Bronchial epithelial cell (primary cell): Measurements from ENCODE around the gene LRIG1. TPM values are rescaled to one million over a fixed set of nuclear protein-coding genes. Genes with fewer than 3 reads are reported as not detected.

Experiments used
- DNase-seq: peaks from one replicate; pipeline ENCODE4 v3.0.0-alpha.2; 2010; ENCODE audit warnings: low read depth
- FAIRE-seq: peaks from 2 replicates; lab custom pipeline; 2011; peaks lifted over from hg19 to GRCh38; lab: Jason Lieb, UNC
- H3K27me3 ChIP-seq: 2 replicates; pipeline ENCODE4 v1.5.1; 2011; ENCODE audit warnings: low read length; ENCODE audit not compliant: control insufficient read depth, insufficient read depth
- H3K36me3 ChIP-seq: 2 replicates; pipeline ENCODE4 v1.5.1; 2011; ENCODE audit warnings: low read length; ENCODE audit not compliant: control insufficient read depth, insufficient read depth
- H3K4me3 ChIP-seq: 2 replicates; pipeline ENCODE4 v1.5.1; 2011; ENCODE audit warnings: mild to moderate bottlenecking, low read depth, low read length, control low read depth
- CTCF ChIP-seq: IDR thresholded peaks from 2 replicates; pipeline ENCODE4 v1.5.1; 2011; ENCODE audit warnings: mild to moderate bottlenecking, moderate library complexity, low read length, control low read depth, inconsistent platforms; ENCODE audit not compliant: insufficient read depth, severe bottlenecking
- total RNA-seq: library from RNA; depleted of rRNA; stranded (reverse); fragments of >200 nt; gene quantifications from 2 replicates; pipeline ENCODE4 v1.2.1, GENCODE V29; 2014

Gene LRIG1
- total RNA-seq, 1 donor from 2014 or later: 11.6 TPM

DNA sequence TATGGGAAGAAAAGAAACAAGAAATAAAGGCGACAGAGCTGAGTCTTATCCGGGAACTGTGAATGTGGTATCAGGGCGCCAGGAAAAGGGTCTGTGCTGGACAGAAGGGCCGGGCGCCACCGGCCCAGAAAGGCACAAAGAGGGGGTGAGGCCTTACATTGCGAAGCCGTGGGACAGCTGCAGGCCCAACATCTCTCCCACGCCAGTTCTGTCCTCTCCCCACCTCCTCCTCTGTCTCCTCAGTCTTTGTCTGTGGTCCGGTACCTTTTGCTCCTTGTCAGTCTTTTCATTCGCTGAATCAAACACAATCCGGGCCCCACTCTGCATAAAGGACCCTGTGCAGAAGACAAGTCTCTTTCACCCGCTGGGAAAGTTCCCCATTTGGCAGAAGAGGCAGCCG is 81.8 kb downstream of the LRIG1 start:
- no peak for TF ChIP-seq CTCF
- no peak for FAIRE-seq
- peaks cover 4% of the 10 kb centered on the region for H3K36me3 ChIP-seq
- no peaks in the 10 kb centered on the region for H3K27me3 ChIP-seq
- no peak for DNase-seq
- no peak overlapping the region for H3K4me3 ChIP-seq

GRCh38 chr3:66418475-66418931 is 82.3 kb downstream of the LRIG1 start:
- FAIRE-seq: peak; percentile 18
- Histone ChIP-seq H3K4me3 (no peak overlapping the region), H3K36me3 (peaks cover 4% of the 10 kb centered on the region), H3K27me3 (no peaks in the 10 kb centered on the region)
- DNase-seq: peak; percentile 40
- peak; percentile 49 for TF ChIP-seq CTCF

DNA sequence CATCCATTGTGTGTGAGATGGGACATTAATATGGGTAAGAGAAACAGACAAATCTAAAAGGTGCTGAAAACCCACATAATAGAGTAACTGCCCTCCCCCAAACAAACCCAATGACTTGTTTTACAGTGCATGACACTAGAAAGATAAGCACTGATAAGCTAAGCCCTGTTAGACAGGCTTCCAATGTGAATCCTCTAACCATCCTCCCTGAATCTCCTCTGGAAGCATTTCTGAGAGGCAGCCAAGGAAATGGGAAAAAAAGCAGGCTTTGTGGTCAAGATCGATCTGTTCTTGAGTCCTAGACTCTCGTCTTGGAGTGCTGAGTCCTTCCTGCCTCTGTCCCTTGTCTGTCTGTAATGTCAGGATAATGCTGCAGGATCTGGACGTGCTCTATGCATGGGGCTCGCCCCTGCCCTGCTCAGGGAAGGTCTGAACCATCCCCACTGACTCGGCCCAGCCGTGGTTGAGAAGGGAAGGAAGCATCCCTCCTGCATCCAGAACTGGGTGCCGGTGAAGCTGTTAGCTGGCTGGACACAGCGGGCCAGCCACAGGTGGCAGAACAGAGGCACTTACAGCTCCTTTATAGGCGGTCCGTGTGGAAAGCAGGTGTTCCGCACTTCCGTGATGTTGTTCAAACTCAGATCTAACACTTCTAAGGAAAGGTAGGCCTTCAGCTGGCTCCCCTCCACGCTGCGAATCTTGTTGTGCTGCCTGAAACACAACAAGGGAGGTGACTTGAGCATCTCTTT is 84.1 kb downstream of the LRIG1 start:
- DNase-seq (no peak), FAIRE-seq (peak; percentile 23)
- Histone ChIP-seq H3K4me3 (no peak overlapping the region), H3K27me3 (no peaks in the 10 kb centered on the region), H3K36me3 (peaks cover 9% of the 10 kb centered on the region)
- TF ChIP-seq CTCF: no peak

GRCh38 chr3:66415867-66416428 is 84.9 kb downstream of the LRIG1 start:
- FAIRE-seq (no peak), DNase-seq (no peak)
- no peak for TF ChIP-seq CTCF
- Histone ChIP-seq H3K27me3 (no peaks in the 10 kb centered on the region), H3K4me3 (no peak overlapping the region), H3K36me3 (peaks cover 9% of the 10 kb centered on the region)

- Histone ChIP-seq H3K27me3 (no peaks in the 10 kb centered on the region), H3K4me3 (no peak overlapping the region), H3K36me3 (peaks cover 9% of the 10 kb centered on the region)
- DNase-seq (no peak), FAIRE-seq (no peak)
- TF ChIP-seq CTCF: no peak
These were observed 86.0 kb downstream of the LRIG1 start for GRCh38 chr3:66414846-66415245.
